ENCODE results near the gene ADI1. TPM values are rescaled to one million over a fixed set of nuclear protein-coding genes. Genes with fewer than 3 reads are reported as not detected.

Gene ADI1
- total and polyA plus RNA-seq, 2 of the 8 experiments (the other 6 are each of a cell fraction or from before 2014, with no cell fraction given) = 12.2 to 40.2 TPM

- TF ChIP-seq ZNF274 (IDR thresholded peaks at IDR 0.05; ENCODE audit: borderline replicate concordance, extremely low read depth, low read length) = no peak
- no peak for TF ChIP-seq TEAD4 (IDR thresholded peaks at IDR 0.05; ENCODE audit: low read depth, low read length)
- TF ChIP-seq TCF12 (IDR thresholded peaks at IDR 0.05; ENCODE audit: low read depth, low read length) = no peak
Observed at GRCh38 chr2:3482363-3482821, 36.9 kb downstream of the ADI1 start (continued).

Data from H1 (cell line).